ENCODE results near the gene TTC14. TPM values are rescaled to one million over a fixed set of nuclear protein-coding genes. Genes with fewer than 3 reads are reported as not detected.
A peak's percentile ranks its signal among the peaks of the same experiment; 100 is the strongest.

The TTC14 gene
- total and polyA plus RNA-seq, 2 of the 13 experiments (the other 11 are each of a cell fraction or from before 2014, with no cell fraction given): 28.1 to 35.9 TPM

- no peak for TF ChIP-seq ZBTB10 (CRISPR knock-in tag; IDR thresholded peaks at IDR 0.05; ENCODE audit: borderline replicate concordance)
- TF ChIP-seq ZFP1 (CRISPR knock-in tag; IDR thresholded peaks at IDR 0.05): no peak
- TF ChIP-seq IRX3 (CRISPR knock-in tag; IDR thresholded peaks at IDR 0.05; ENCODE audit: borderline replicate concordance, low read depth): no peak
- no peak for TF ChIP-seq ARID3A (IDR thresholded peaks at IDR 0.05; ENCODE audit: low read depth, low read length)
- peak; percentile 69 for TF ChIP-seq CBFB (CRISPR knock-in tag; IDR thresholded peaks at IDR 0.05)
- peak; percentile 89 for TF ChIP-seq POLR2G (IDR thresholded peaks at IDR 0.05; ENCODE audit: low read depth, low read length)
- TF ChIP-seq PRPF4 (IDR thresholded peaks at IDR 0.05; ENCODE audit: low read depth, low read length, poor library complexity, severe bottlenecking): no peak
- no peak for TF ChIP-seq THYN1 (CRISPR knock-in tag; IDR thresholded peaks at IDR 0.05; ENCODE audit: borderline replicate concordance, low read depth)
- TF ChIP-seq LBX2 (CRISPR knock-in tag; IDR thresholded peaks at IDR 0.05; ENCODE audit: borderline replicate concordance): 0 out of 2 replicates have a peak, but pooled peaks have one; percentile 75
- TF ChIP-seq CEBPG (CRISPR knock-in tag; IDR thresholded peaks at IDR 0.05): peak; percentile 76
- 0 out of 2 replicates have a peak, but pooled peaks have one; percentile 50 for TF ChIP-seq ZNF782 (CRISPR knock-in tag; IDR thresholded peaks at IDR 0.05; ENCODE audit: borderline replicate concordance)
- TF ChIP-seq ATF3 (CRISPR knock-in tag; IDR thresholded peaks at IDR 0.05): no peak
- TF ChIP-seq HIC2 (CRISPR knock-in tag; IDR thresholded peaks at IDR 0.05; ENCODE audit: low read depth): 0 out of 2 replicates have a peak, but pooled peaks have one; percentile 43
- TF ChIP-seq MIER3 (CRISPR knock-in tag; IDR thresholded peaks at IDR 0.05; ENCODE audit: borderline replicate concordance): peak; percentile 51; the same call in 1 of the 2 replicates
- no peak for TF ChIP-seq ZSCAN12 (CRISPR knock-in tag; IDR thresholded peaks at IDR 0.05)
- TF ChIP-seq BRCA1 (CRISPR knock-in tag; IDR thresholded peaks at IDR 0.05): 0 out of 2 replicates have a peak, but pooled peaks have one; percentile 4
- TF ChIP-seq MTF2 (CRISPR knock-in tag; IDR thresholded peaks at IDR 0.05; ENCODE audit: borderline replicate concordance): peak; percentile 99; the same call in 1 of the 2 replicates
- TF ChIP-seq BCLAF1 (IDR thresholded peaks at IDR 0.05): no peak
Measured at GRCh38 chr3:180601688-180602666, at the start of gene TTC14 (continued).

Measured in HepG2 (cell line).